Measurements from ENCODE around the gene SREK1IP1.
A peak's percentile ranks its signal among the peaks of the same experiment; 100 is the strongest.

SREK1IP1 gene

GRCh38 chr5:64768358-64769312 is at the start of gene SREK1IP1, which contains the start of gene CWC27:
SREK1IP1 (minus strand) TSS chr5:64768691; CDS start chr5:64768517, 174 bp downstream.
CWC27 (plus strand) TSS chr5:64768930; CDS start chr5:64769147, 217 bp downstream.
- peak; percentile 83 to 96 (median 91) for DNase-seq

- no peak for DNase-seq
Measured at GRCh38 chr5:64818245-64818644, 49.8 kb upstream of the SREK1IP1 start.

DNA sequence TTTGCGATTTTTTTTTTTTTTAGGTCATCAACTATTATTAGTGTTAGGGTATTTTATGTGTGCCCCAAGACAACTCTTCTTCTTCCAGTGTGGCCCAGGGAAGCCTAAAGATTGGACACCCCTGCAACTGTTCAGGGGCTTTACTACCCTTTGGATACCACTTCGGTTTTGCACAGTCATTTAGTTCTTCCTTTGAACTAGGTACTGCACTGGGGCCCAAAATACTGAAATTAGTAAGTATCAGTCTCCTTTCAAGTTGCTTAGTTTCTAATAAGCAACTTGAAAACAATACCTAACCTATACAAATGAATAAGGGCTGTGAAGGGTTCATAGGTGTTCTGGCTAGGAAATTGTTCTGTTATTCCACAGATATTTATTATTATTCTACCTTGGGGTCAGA is 45.6 kb upstream of the SREK1IP1 start:
- DNase-seq = no peak

GRCh38 chr5:64811050-64811640 is 42.7 kb upstream of the SREK1IP1 start:
- DNase-seq = peak; percentile 2 to 69 (median 53)

GRCh38 chr5:64807520-64807919 is 39.0 kb upstream of the SREK1IP1 start:
- peak in 1 of 3 experiments; percentile 35 for DNase-seq

GRCh38 chr5:64806537-64806936 is 38.0 kb upstream of the SREK1IP1 start:
- DNase-seq = no peak

GRCh38 chr5:64800926-64801325 is 32.4 kb upstream of the SREK1IP1 start:
- DNase-seq = no peak

GRCh38 chr5:64796301-64796700 is 27.8 kb upstream of the SREK1IP1 start:
- no peak for DNase-seq

- no peak for DNase-seq
Measured at GRCh38 chr5:64794053-64794770, 25.7 kb upstream of the SREK1IP1 start.

DNA sequence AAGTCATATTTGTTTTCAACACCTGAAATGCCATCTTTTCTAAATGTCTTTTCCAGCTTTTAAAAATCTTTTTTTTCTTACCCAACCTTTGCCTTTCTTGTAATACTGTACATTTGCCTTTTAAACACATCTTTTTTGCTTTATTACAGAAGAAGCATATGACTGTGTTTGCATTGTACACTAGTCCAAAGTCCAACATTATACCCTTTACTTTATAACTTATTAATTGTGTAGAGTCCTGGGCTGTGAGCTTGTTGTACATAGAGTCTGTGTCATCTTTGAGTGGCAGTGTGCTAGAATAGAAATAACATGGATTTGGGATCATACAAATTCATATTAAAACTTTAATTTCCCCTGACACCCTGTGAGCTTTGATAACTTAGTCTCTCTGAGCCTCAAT is 24.0 kb upstream of the SREK1IP1 start:
- DNase-seq = no peak

GRCh38 chr5:64790210-64790609 is 21.7 kb upstream of the SREK1IP1 start:
- DNase-seq = no peak

GRCh38 chr5:64789457-64789856 is 21.0 kb upstream of the SREK1IP1 start:
- DNase-seq = no peak

- no peak for DNase-seq
Measured at GRCh38 chr5:64788156-64788555, 19.7 kb upstream of the SREK1IP1 start.

DNA sequence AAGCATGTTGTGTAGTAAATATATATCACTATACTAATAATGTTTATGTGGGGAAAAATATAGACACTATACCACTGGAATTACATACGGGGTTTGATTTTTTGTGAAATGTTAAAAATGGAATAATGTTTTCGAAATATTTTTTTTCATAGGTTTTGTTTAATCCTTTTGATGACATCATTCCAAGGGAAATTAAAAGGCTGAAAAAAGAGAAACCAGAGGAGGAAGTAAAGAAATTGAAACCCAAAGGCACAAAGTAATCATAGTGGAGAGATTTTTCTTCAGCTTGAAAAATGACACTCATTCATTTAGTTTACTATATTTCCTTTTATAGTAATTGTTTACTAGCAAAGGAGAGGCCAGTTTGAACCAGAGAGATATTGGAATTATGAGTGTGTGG is 17.9 kb upstream of the SREK1IP1 start:
- no peak for DNase-seq

GRCh38 chr5:64784451-64785025 is 16.0 kb upstream of the SREK1IP1 start:
- DNase-seq = peak; percentile 2 to 86 (median 79)

- no peak for DNase-seq
Measured at GRCh38 chr5:64775291-64775690, 6.8 kb upstream of the SREK1IP1 start.

DNA sequence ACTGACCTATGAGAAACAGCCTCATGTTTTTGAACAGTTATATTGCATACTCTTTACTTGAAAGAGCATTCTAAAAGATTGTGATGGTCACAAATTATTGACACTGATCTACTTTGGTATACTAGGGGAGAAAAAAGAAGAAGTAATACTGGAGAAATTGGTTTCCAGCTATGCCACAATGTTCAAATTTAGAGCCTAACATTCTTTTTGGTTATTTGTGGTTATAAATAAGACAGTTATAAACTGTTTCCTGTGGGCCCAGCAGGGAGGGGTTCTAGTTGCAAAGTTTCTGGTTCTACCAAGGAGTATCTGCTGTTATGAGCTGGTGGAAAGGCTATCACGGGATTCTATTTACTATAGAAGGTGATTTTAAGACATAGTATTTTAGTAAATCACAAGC is 5.0 kb upstream of the SREK1IP1 start:
- DNase-seq = no peak

- DNase-seq = no peak
Measured at GRCh38 chr5:64771736-64772135, 3.2 kb upstream of the SREK1IP1 start.

DNA sequence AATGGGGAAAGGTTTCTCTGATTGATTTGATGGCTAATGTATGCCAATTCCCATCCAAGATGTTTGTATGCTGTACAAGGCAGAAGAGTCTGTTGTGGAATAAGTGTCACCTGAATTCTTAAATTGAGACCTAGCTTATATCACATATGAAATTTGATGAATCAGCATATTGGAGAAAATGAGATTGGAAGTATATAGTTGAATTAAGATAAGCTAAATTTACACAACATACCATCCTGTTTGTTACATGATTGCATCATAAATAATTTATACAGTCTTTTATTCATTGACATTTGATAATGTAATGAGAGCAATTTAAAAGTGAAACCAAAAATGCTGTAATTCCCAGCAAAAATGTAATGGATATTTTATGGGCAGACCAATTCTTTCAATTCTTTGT is 1.4 kb upstream of the SREK1IP1 start:
- DNase-seq = no peak

GRCh38 chr5:64767959-64768357 is 533 bp downstream of the SREK1IP1 start:
- peak in 1 of 3 experiments; percentile 53 for DNase-seq

DNA sequence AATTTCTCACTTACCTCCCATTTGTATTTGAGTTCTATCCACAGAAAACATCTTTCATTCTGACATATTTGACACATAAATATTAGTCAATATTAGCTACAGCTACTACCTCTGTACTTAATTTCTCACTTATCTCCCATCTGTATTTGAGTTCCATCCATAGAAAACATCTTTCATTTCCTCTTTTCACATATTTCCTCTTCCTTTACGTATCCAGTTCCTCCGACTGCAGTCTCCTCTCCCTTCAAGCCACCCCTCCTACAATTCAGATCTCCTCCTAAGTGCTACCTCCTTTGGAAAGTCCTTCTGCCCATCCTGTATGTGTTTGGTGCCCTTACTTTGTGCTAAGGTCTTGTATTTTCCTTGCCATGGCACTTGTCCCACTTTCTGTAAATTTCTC is 1.6 kb downstream of the SREK1IP1 start:
- DNase-seq = no peak

DNA sequence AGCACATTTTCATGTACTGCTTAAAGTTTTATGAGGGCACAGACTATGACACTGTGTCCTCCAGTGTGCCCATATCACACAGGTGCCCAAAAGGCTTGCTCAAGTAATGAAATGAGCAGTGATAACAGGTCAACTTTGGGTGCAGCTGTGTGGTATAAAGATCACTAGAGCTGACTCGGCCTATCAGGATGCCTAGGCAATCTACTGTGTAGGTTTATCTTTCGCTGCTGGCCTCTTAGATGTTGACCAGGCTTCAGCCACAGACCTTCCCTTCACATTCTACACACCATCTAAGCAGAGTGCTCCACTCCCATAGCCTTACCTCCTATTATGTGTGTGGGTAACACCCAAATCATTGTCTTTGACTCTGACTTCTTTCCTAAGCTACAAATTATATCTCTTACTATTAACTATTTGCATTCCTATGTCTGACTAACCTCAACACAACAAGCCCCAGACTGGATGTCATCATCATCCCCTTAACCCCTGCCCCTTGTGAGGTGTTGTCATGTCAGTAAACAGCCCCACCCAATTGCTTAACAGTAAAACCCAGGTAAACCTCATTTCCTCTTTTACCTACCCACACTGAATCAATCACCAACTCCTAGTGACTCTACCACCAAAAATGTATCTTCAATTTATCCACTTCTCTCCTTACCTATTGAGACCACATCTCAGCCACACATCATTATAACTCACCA is 2.5 kb downstream of the SREK1IP1 start:
- DNase-seq = no peak

Measured in NCI-H1417 (cell line).